Loucy (cell line): Measurements from ENCODE around the gene ROPN1.

Experiments used
- EZH2phosphoT487 ChIP-seq: fragments of 200-600 bp; IDR thresholded peaks from 2 replicates; pipeline ENCODE4 v1.6.1; 2018; ENCODE audit warnings: antibody characterized with exemption, mild to moderate bottlenecking, moderate library complexity, borderline replicate concordance
- TF ChIP-seq, protein P1 (sequence below): fragments of 200-600 bp; sonication (generic); conservative IDR thresholded peaks from 2 replicates; pipeline ENCODE4 v1.5.1; 2014; ENCODE audit warnings: mild to moderate bottlenecking, antibody characterized with exemption, low read length

DNA sequence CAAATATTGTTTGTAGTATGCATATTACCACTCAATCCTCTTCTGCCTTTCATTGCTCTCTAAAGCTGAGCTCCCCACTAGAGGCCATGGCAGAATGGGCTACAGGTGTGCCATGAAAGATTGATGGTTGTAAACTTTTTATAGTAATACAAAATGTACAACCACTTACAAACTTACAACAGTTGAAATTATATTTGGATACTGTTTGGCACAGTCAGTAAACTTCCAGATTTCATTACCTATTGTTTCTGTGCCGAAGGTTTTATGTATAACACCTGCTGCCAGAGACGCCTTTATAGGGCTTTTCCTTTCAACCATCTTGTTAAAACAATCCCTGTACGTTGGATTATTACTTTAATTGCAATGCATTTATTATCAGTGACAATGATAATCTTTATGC is 7.0 kb downstream of the ROPN1 start:
- TF ChIP-seq, protein P1, sequence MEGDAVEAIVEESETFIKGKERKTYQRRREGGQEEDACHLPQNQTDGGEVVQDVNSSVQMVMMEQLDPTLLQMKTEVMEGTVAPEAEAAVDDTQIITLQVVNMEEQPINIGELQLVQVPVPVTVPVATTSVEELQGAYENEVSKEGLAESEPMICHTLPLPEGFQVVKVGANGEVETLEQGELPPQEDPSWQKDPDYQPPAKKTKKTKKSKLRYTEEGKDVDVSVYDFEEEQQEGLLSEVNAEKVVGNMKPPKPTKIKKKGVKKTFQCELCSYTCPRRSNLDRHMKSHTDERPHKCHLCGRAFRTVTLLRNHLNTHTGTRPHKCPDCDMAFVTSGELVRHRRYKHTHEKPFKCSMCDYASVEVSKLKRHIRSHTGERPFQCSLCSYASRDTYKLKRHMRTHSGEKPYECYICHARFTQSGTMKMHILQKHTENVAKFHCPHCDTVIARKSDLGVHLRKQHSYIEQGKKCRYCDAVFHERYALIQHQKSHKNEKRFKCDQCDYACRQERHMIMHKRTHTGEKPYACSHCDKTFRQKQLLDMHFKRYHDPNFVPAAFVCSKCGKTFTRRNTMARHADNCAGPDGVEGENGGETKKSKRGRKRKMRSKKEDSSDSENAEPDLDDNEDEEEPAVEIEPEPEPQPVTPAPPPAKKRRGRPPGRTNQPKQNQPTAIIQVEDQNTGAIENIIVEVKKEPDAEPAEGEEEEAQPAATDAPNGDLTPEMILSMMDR, result no peak
- TF ChIP-seq EZH2phosphoT487, result no peak
